ENCODE measurements around the gene FOXM1. TPM values are rescaled to one million over a fixed set of nuclear protein-coding genes. Genes with fewer than 3 reads are reported as not detected.
"Not testable (repeated sequence)": the region's sequence is repeated elsewhere in the genome, so short reads cannot be mapped to it uniquely, and the experiment has no call there.

The FOXM1 gene
- total and polyA plus RNA-seq, 10 of the 15 experiments (the other 5 are each of a cell fraction or from before 2014, with no cell fraction given): 15.1 to 63.2 (median 34.2) TPM

DNA sequence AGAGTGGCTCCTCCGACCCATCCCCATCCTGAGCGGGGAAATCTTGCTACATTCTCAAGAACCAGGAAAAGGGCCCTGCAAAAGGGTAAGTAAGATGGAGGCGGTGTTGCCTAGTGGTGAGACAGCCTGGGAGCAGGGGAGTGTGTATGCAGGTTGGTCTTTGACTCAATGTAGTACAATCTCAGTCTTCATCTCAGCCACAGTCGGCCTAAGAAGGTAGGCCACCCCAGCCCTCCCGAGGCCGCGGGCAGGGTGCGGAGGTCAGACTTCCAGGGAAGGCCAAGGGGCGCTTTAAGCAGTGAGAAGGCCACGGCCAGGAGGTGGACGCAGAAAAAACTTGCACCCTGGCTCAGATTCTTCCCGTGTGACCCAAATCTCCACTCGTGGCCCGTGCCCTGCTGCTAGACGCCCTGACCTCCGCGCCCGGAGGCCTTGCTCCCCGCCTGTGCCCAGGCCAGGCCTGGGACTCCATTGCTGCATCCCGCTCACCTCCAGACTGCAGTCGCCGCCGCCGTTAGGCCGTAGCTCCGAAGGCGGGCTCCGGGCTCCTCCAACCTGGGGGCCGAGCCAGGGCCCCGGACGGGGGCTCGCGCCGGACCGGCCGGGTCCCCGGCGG lies 435 bp downstream of the FOXM1 start:
- Histone ChIP-seq H3K4me1 (ENCODE audit: control insufficient read depth, insufficient read depth, low read length) (peaks cover 11% of the 10 kb centered on the region), H4K20me1 (ENCODE audit: control insufficient read depth, insufficient read depth) (no peaks in the 10 kb centered on the region), H3K27ac (ENCODE audit: control insufficient read depth, insufficient read depth) (peak overlapping the region; percentile 98), H3K36me3 (ENCODE audit: control insufficient read depth in 2 of 2, insufficient read depth in 2 of 2, low read length in 1 of 2) (peaks cover 0 to 5% of the 10 kb centered on the region in 2 experiments; a peak in 2 of 4 replicates), H3K4me3 (peak overlapping the region; percentile 93), H3K4me2 (ENCODE audit: control insufficient read depth, insufficient read depth) (peak overlapping the region; percentile 92), H3K79me2 (ENCODE audit: control insufficient read depth, insufficient read depth, low read length) (peaks cover 74% of the 10 kb centered on the region), H2AFZ (ENCODE audit: control insufficient read depth, low read depth, low read length) (peak overlapping the region; percentile 85), H3K9ac (ENCODE audit: control insufficient read depth, insufficient read depth, low read length) (peak overlapping the region; percentile 100), H3K9me3 (replicated peaks; ENCODE audit: control insufficient read depth, insufficient read depth, low read length) (no peaks in the 10 kb centered on the region), H3K27me3 (replicated peaks in 1 of 2; ENCODE audit: control insufficient read depth in 2 of 2, insufficient read depth in 2 of 2, low read length in 1 of 2) (no peaks in the 10 kb centered on the region)
- ATAC-seq (peak; percentile 69), FAIRE-seq (no peak), DNase-seq (ENCODE audit: low read depth, low spot score) (no peak)
- ChIA-PET CTCF (no interaction called here), POLR2A (interaction anchor here (1.1 to 1.4 kb wide), 2 partner anchors 10 to 14 kb away, joined by 4 to 7 read pairs; partner anchors contain the start of gene TULP3), SMC1A (ENCODE audit: uncharacterized antibody, unreplicated experiment) (interaction anchor here (0.8 kb wide), 1 partner anchor 80 kb away, joined by 3 read pairs; no protein-coding TSS in a partner anchor), RAD21 (ENCODE audit: unreplicated experiment) (no interaction called here)
- no TSS peak for BruUV-seq (replicated peaks)
- 0% methylated on average over 34 of the region's 38 CpGs for WGBS (ENCODE audit: insufficient coverage, insufficient replicate concordance, low lambda C conversion rate, missing lambda C conversion rate)
- TF ChIP-seq LARP7 (IDR thresholded peaks at IDR 0.05) (peak; percentile 35; the same call in 1 of the 2 replicates), SP1 (IDR thresholded peaks at IDR 0.05; ENCODE audit: low read depth, low read length) (no peak), YY1 (IDR thresholded peaks at IDR 0.05; ENCODE audit: low read depth, low read length) (peak; percentile 2; the same call in 1 of the 2 replicates), SREBF2 (IDR thresholded peaks at IDR 0.05; ENCODE audit: low read length) (no peak)
- TF ChIP-seq, protein P1, sequence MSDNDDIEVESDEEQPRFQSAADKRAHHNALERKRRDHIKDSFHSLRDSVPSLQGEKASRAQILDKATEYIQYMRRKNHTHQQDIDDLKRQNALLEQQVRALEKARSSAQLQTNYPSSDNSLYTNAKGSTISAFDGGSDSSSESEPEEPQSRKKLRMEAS (IDR thresholded peaks at IDR 0.05; ENCODE audit: low read depth, low read length): no peak
- in situ Hi-C loops (cut with MboI): no loop called here
- intact Hi-C loops (cut with micrococcal nuclease; ENCODE audit: unreplicated experiment): loop anchor here (2.0 kb wide), 1 partner anchor 64 kb away; the partner anchor contains the start of gene ITFG2

DNA sequence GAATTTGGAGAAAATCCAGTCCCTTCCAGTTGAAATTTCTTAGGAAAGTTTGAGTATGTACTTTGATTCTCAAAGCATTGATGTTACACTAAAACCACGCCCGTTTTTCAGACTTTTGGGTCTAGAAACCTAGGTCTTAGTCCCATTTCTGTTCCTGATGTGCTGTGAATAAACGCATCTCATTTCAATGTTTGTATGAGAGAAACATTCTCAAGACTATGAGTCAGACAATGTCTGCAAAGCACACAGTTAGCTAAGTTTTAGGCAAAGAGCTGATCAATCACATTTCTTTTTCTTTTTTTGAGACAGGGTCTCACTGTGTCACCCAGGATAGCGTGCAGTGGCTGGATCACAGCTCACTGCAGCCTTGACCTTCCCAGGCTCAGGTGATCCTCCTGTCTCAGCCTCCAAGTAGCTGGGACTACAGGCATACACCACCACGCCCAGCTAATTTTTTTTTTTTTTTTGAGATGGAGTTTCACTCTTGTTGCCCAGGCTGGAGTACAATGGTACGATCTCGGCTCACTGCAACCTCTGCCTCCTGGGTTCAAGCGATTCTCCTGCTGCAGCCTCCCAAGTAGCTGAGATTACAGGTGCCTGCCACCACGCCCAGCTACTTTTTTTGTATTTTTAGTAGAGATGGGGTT lies 7.9 kb downstream of the FOXM1 start:
- in situ Hi-C loops (cut with MboI); POLR2A ChIA-PET; H3K27me3 ChIP-seq (replicated peaks in 1 of 2; ENCODE audit: control insufficient read depth in 2 of 2, insufficient read depth in 2 of 2, low read length in 1 of 2); H4K20me1 ChIP-seq (ENCODE audit: control insufficient read depth, insufficient read depth); DNase-seq (ENCODE audit: low read depth, low spot score); H3K79me2 ChIP-seq (ENCODE audit: control insufficient read depth, insufficient read depth, low read length); H3K9ac ChIP-seq (ENCODE audit: control insufficient read depth, insufficient read depth, low read length); BruUV-seq (replicated peaks); ATAC-seq; H3K27ac ChIP-seq (ENCODE audit: control insufficient read depth, insufficient read depth); H3K4me2 ChIP-seq (ENCODE audit: control insufficient read depth, insufficient read depth); H3K9me3 ChIP-seq (replicated peaks; ENCODE audit: control insufficient read depth, insufficient read depth, low read length); FAIRE-seq; H3K4me3 ChIP-seq; H2AFZ ChIP-seq (ENCODE audit: control insufficient read depth, low read depth, low read length); H3K4me1 ChIP-seq (ENCODE audit: control insufficient read depth, insufficient read depth, low read length); intact Hi-C loops (cut with micrococcal nuclease; ENCODE audit: unreplicated experiment): not testable (repeated sequence)
- WGBS (ENCODE audit: insufficient coverage, insufficient replicate concordance, low lambda C conversion rate, missing lambda C conversion rate): 99% methylated on average over 9 of the region's 9 CpGs
- RAD21 ChIA-PET (ENCODE audit: unreplicated experiment): interaction anchor here (0.6 kb wide), 1 partner anchor 282 kb away, joined by 3 read pairs; no protein-coding TSS in a partner anchor
- SMC1A ChIA-PET (ENCODE audit: uncharacterized antibody, unreplicated experiment): interaction anchor here (1.6 kb wide), 1 partner anchor 9 kb away, joined by 4 read pairs; the partner anchor contains the start of genes FOXM1 and RHNO1
- peaks cover 26 to 28% of the 10 kb centered on the region in 2 experiments for H3K36me3 ChIP-seq (ENCODE audit: control insufficient read depth in 2 of 2, insufficient read depth in 2 of 2, low read length in 1 of 2)
- CTCF ChIA-PET: interaction anchor here (0.6 to 2.7 kb wide), 2 partner anchors 9 to 25 kb away, joined by 3 to 13 read pairs; partner anchors contain the start of genes FOXM1 and RHNO1

Measured in GM12878 (cell line).